HG03139 (cell line): ENCODE data around the gene COBL.

Experiments
- ATAC-seq: cut with Tn5 transposase; IDR thresholded peaks from one replicate; pipeline ENCODE4 v1.9.1; 2021; ENCODE audit not compliant: unreplicated experiment

Gene COBL

GRCh38 chr7:51255536-51256208 lies 60.9 kb downstream of the COBL start:
- ATAC-seq, result no peak

GRCh38 chr7:51255036-51255435 lies 61.6 kb downstream of the COBL start:
- ATAC-seq, result no peak

GRCh38 chr7:51253157-51253556 lies 63.5 kb downstream of the COBL start:
- no peak for ATAC-seq

GRCh38 chr7:51251290-51251689 lies 65.3 kb downstream of the COBL start:
- no peak for ATAC-seq

GRCh38 chr7:51250512-51250911 lies 66.1 kb downstream of the COBL start:
- no peak for ATAC-seq

- ATAC-seq, result no peak
Observed at GRCh38 chr7:51249991-51250390, 66.6 kb downstream of the COBL start.

- no peak for ATAC-seq
Observed at GRCh38 chr7:51249187-51249945, 67.2 kb downstream of the COBL start.

GRCh38 chr7:51246258-51247245 lies 70.1 kb downstream of the COBL start:
- ATAC-seq, result no peak

- ATAC-seq, result no peak
Observed at GRCh38 chr7:51244885-51245284, 71.7 kb downstream of the COBL start.

- ATAC-seq, result no peak
Observed at GRCh38 chr7:51244053-51244452, 72.6 kb downstream of the COBL start.

GRCh38 chr7:51243631-51244030 lies 73.0 kb downstream of the COBL start:
- ATAC-seq, result no peak

- no peak for ATAC-seq
Observed at GRCh38 chr7:51242881-51243518, 73.6 kb downstream of the COBL start.

- ATAC-seq, result no peak
Observed at GRCh38 chr7:51242007-51242691, 74.5 kb downstream of the COBL start.

- no peak for ATAC-seq
Observed at GRCh38 chr7:51240868-51241267, 75.7 kb downstream of the COBL start.

- ATAC-seq, result no peak
Observed at GRCh38 chr7:51239691-51240090, 76.9 kb downstream of the COBL start.

- no peak for ATAC-seq
Observed at GRCh38 chr7:51238981-51239495, 77.6 kb downstream of the COBL start.

- no peak for ATAC-seq
Observed at GRCh38 chr7:51237446-51238133, 79.0 kb downstream of the COBL start.

- no peak for ATAC-seq
Observed at GRCh38 chr7:51236470-51237132, 80.0 kb downstream of the COBL start.
